SK-N-SH treated with all-trans-retinoic acid at 6 μM for 48 hours (cell line): ENCODE data around the gene PTPN12.

Experiments
- ATAC-seq: fragments of 200-7000 bp; cut with Tn5 transposase; 3 replicates; pipeline ENCODE4 v1.9.1; 2020; ENCODE audit warnings: mild to moderate bottlenecking, moderate library complexity
- ARNTL ChIP-seq: fragments of 450-650 bp; formaldehyde crosslinking; IDR thresholded peaks from 2 replicates; pipeline ENCODE4 v1.5.0; 2020; ENCODE audit warnings: low read depth, mild to moderate bottlenecking, moderate library complexity, borderline replicate concordance
- BACH2 ChIP-seq: fragments of 250-450 bp; sonication (Bioruptor Pico); IDR thresholded peaks from 2 replicates; pipeline ENCODE4 v1.9.0; 2021; ENCODE audit warnings: mild to moderate bottlenecking, borderline replicate concordance
- CREB5 ChIP-seq: fragments of 250-450 bp; sonication (Bioruptor Pico); IDR thresholded peaks from 2 replicates; pipeline ENCODE4 v1.5.1; 2020; ENCODE audit warnings: low read depth, mild to moderate bottlenecking, moderate library complexity
- CSDC2 ChIP-seq: fragments of 250-450 bp; sonication (Bioruptor Pico); IDR thresholded peaks from 2 replicates; pipeline ENCODE4 v1.5.0; 2020; ENCODE audit warnings: mild to moderate bottlenecking, moderate library complexity
- CSRNP3 ChIP-seq: fragments of 250-450 bp; sonication (Bioruptor Pico); IDR thresholded peaks from 2 replicates; pipeline ENCODE4 v1.5.1; 2021; ENCODE audit warnings: mild to moderate bottlenecking, moderate library complexity
- ESRRG ChIP-seq: fragments of 250-450 bp; sonication (Bioruptor Pico); IDR thresholded peaks from 2 replicates; pipeline ENCODE4 v1.6.1; 2021; ENCODE audit warnings: mild to moderate bottlenecking
- GLIS3 ChIP-seq: fragments of 250-450 bp; sonication (Bioruptor Pico); IDR thresholded peaks from 2 replicates; pipeline ENCODE4 v1.5.0; 2020; ENCODE audit warnings: mild to moderate bottlenecking, moderate library complexity
- ISL1 ChIP-seq: fragments of 250-450 bp; sonication (Bioruptor Pico); IDR thresholded peaks from 2 replicates; pipeline ENCODE4 v2.1.2; 2022; ENCODE audit warnings: mild to moderate bottlenecking, moderate library complexity
- OSR1 ChIP-seq: fragments of 250-450 bp; sonication (Bioruptor Pico); IDR thresholded peaks from 2 replicates; pipeline ENCODE4 v1.8.0; 2022; ENCODE audit warnings: moderate library complexity, mild to moderate bottlenecking, inconsistent platforms
- PATZ1 ChIP-seq: fragments of 250-450 bp; sonication (Bioruptor Pico); IDR thresholded peaks from 2 replicates; pipeline ENCODE4 v1.8.0; 2020; ENCODE audit warnings: mild to moderate bottlenecking, moderate library complexity, borderline replicate concordance
- POU6F1 ChIP-seq: fragments of 250-450 bp; sonication (Bioruptor Pico); IDR thresholded peaks from 2 replicates; pipeline ENCODE4 v1.8.0; 2021; ENCODE audit warnings: low read depth, mild to moderate bottlenecking, moderate library complexity, borderline replicate concordance
- PPARA ChIP-seq: fragments of 250-450 bp; sonication (Bioruptor Pico); IDR thresholded peaks from 2 replicates; pipeline ENCODE4 v1.5.0; 2020; ENCODE audit warnings: mild to moderate bottlenecking, borderline replicate concordance
- RARB ChIP-seq: fragments of 250-450 bp; sonication (Bioruptor Pico); IDR thresholded peaks from 2 replicates; pipeline ENCODE4 v1.8.0; 2021; ENCODE audit warnings: mild to moderate bottlenecking, moderate library complexity
- SNAI2 ChIP-seq: fragments of 250-450 bp; sonication (Bioruptor Pico); IDR thresholded peaks from 2 replicates; pipeline ENCODE4 v1.5.0; 2020; ENCODE audit warnings: mild to moderate bottlenecking, moderate library complexity
- TCF4 ChIP-seq: fragments of 250-450 bp; sonication (Bioruptor Pico); IDR thresholded peaks from 2 replicates; pipeline ENCODE4 v1.8.0; 2021; ENCODE audit warnings: mild to moderate bottlenecking, moderate library complexity, borderline replicate concordance
- TOX ChIP-seq: fragments of 250-450 bp; sonication (Bioruptor Pico); IDR thresholded peaks from 2 replicates; pipeline ENCODE4 v1.8.0; 2021; ENCODE audit warnings: mild to moderate bottlenecking, moderate library complexity, borderline replicate concordance
- TSHZ2 ChIP-seq: fragments of 250-450 bp; sonication (Bioruptor Pico); IDR thresholded peaks from 2 replicates; pipeline ENCODE4 v1.5.0; 2020; ENCODE audit warnings: mild to moderate bottlenecking, moderate library complexity
- ZC3H10 ChIP-seq: fragments of 250-450 bp; sonication (Bioruptor Pico); IDR thresholded peaks from 2 replicates; pipeline ENCODE4 v1.5.1; 2021; ENCODE audit warnings: mild to moderate bottlenecking, moderate library complexity
- ZFP3 ChIP-seq: fragments of 250-450 bp; sonication (Bioruptor Pico); IDR thresholded peaks from 2 replicates; pipeline ENCODE4 v1.5.0; 2020; ENCODE audit warnings: mild to moderate bottlenecking, moderate library complexity
- ZFP30 ChIP-seq: fragments of 450-650 bp; formaldehyde crosslinking; IDR thresholded peaks from 2 replicates; pipeline ENCODE4 v1.5.0; 2022; ENCODE audit warnings: mild to moderate bottlenecking, moderate library complexity
- ZNF565 ChIP-seq: fragments of 450-650 bp; formaldehyde crosslinking; conservative IDR thresholded peaks from 2 replicates; pipeline ENCODE4 v1.5.0; 2020; ENCODE audit warnings: low read depth, mild to moderate bottlenecking, moderate library complexity
- ZNF70 ChIP-seq: fragments of 450-650 bp; formaldehyde crosslinking; IDR thresholded peaks from 2 replicates; pipeline ENCODE4 v1.5.0; 2020; ENCODE audit warnings: mild to moderate bottlenecking, moderate library complexity
- ZNF8 ChIP-seq: fragments of 450-650 bp; formaldehyde crosslinking; IDR thresholded peaks from 2 replicates; pipeline ENCODE4 v1.5.0; 2020; ENCODE audit warnings: mild to moderate bottlenecking, moderate library complexity

The PTPN12 gene

DNA sequence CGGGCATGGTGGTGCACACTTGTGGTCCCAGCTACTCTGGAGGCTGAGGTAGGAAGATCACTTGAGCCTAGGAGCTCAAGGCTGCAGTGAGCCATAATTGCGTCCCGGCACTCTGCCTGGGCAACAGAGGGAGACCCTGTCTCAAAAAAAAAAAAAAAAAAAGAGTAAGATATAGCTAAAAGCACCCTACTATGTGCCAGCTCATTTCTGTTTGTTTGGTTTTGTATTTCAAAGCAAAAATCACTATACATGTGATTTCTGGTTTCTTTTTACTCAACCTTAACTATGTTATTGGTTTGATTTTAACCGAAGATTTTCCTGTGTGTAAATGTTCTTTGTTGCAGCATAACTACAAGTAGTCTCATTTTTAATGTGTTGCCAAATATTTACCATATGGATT, 92.7 kb downstream of the PTPN12 start:
- no peak for TF ChIP-seq BACH2 (CRISPR knock-in tag)
- TF ChIP-seq GLIS3 (CRISPR knock-in tag), result no peak
- TF ChIP-seq ZNF8 (CRISPR knock-in tag), result no peak
- TF ChIP-seq ZFP30 (CRISPR knock-in tag), result no peak
- TF ChIP-seq ZNF565 (CRISPR knock-in tag), result no peak
- no peak for TF ChIP-seq POU6F1
- no peak for TF ChIP-seq CSRNP3 (CRISPR knock-in tag)
- no peak for TF ChIP-seq SNAI2 (CRISPR knock-in tag)
- no peak for TF ChIP-seq TCF4 (CRISPR knock-in tag)
- no peak for TF ChIP-seq ZC3H10 (CRISPR knock-in tag)
- TF ChIP-seq OSR1 (CRISPR knock-in tag), result no peak
- no peak for TF ChIP-seq ESRRG
- no peak for TF ChIP-seq ZNF70 (CRISPR knock-in tag)
- no peak for TF ChIP-seq ARNTL (CRISPR knock-in tag)
- no peak for TF ChIP-seq RARB (CRISPR knock-in tag)
- no peak for TF ChIP-seq PATZ1 (CRISPR knock-in tag)
- TF ChIP-seq TOX, result no peak
- TF ChIP-seq ZFP3 (CRISPR knock-in tag), result no peak
- TF ChIP-seq ISL1 (CRISPR knock-in tag), result no peak
- ATAC-seq, result no peak

DNA sequence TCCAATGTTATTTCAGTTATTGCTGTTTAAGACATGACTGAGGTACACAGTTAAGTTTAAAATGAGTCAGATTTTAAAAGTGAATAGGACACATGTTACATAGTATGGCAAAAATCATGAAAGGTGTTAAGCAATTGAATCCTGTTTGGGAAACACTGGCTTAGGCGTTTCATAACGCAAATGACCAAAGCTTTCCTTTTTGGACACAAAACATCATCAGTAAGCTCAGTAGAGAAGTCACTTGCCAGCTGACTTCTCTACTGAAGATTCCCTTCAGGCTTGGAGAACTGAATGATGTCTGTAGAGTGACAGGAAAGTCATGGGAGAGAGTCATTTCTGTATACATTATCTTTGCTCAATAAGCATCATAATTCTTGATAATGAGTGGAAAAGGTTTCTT, 94.7 kb downstream of the PTPN12 start:
- TF ChIP-seq TOX (no peak), ZFP3 (CRISPR knock-in tag) (no peak), RARB (CRISPR knock-in tag) (no peak), CSDC2 (no peak), SNAI2 (CRISPR knock-in tag) (no peak), ESRRG (no peak), BACH2 (CRISPR knock-in tag) (no peak), PPARA (CRISPR knock-in tag) (no peak), CREB5 (CRISPR knock-in tag) (no peak), ZFP30 (CRISPR knock-in tag) (no peak), ZNF8 (CRISPR knock-in tag) (no peak), ZC3H10 (CRISPR knock-in tag) (no peak), TSHZ2 (CRISPR knock-in tag) (no peak), CSRNP3 (CRISPR knock-in tag) (no peak), GLIS3 (CRISPR knock-in tag) (no peak), ARNTL (CRISPR knock-in tag) (no peak), ZNF70 (CRISPR knock-in tag) (no peak)
- TF ChIP-seq, all 23 proteins: peak for 0
- ATAC-seq, result no peak
